Testis (tissue), 3 donors: ENCODE results near the gene ZNF263. TPM values are rescaled to one million over a fixed set of nuclear protein-coding genes. Genes with fewer than 3 reads are reported as not detected.

Experiments used
- DNase-seq: peaks from one replicate; pipeline ENCODE4 v3.0.0-alpha.2; 2019
- H3K27ac ChIP-seq, 2 donors: fragments of 200-600 bp; sonication (generic); one replicate each; pipeline ENCODE4 v1.5.1; 2019
- H3K27me3 ChIP-seq: fragments of 200-600 bp; sonication (generic); one replicate; pipeline ENCODE4 v1.5.1; 2019
- H3K36me3 ChIP-seq: fragments of 200-600 bp; sonication (generic); one replicate; pipeline ENCODE4 v1.5.1; 2017; ENCODE audit warnings: low read depth; ENCODE audit errors: missing control alignments
- H3K4me1 ChIP-seq: fragments of 200-600 bp; sonication (generic); one replicate; pipeline ENCODE4 v1.5.1; 2019
- H3K4me3 ChIP-seq, 2 donors: fragments of 200-600 bp; sonication (generic); one replicate each; pipeline ENCODE4 v1.5.1; 2017 to 2019
- H3K9me3 ChIP-seq: fragments of 200-600 bp; sonication (generic); one replicate; pipeline ENCODE4 v1.5.1; 2017
- POLR2A ChIP-seq: fragments of 450-650 bp; IDR thresholded peaks from one replicate; pipeline ENCODE4 v1.6.1; 2017; ENCODE audit warnings: antibody characterized with exemption, mild to moderate bottlenecking, moderate library complexity
- WGBS, 2 donors: methylation state at CpG; one replicate each; pipeline ENCODE4 v1.1.5; 2018; 5-methylcytosine and 5-hydroxymethylcytosine counted together
- intact Hi-C: fragments of 100-400 bp; cut with DNase I; formaldehyde crosslinking; loops from one replicate; pipeline ENCODE4 v1.15.1; 2023; ENCODE audit warnings: low total_unique reads
- polyA plus RNA-seq: library from polyadenylated mRNA; stranded (reverse); fragments of 350-450 nt; fragmentation: Illumina TruSeq; extraction: RNeasy Lipid Tissue Mini Kit (QIAGEN cat#74804); gene quantifications from one replicate; pipeline ENCODE4 v1.2.3, GENCODE V29; 2014; ENCODE audit warnings: low read depth, low replicate concordance; ENCODE audit not compliant: insufficient read depth
- total RNA-seq, 2 donors: library from RNA; depleted of rRNA; stranded (reverse); fragments of >200 nt; gene quantifications; one replicate each; pipeline ENCODE4 v1.2.3, GENCODE V29; 2016
- TF ChIP-seq, protein P1 (sequence below), 3 experiments: fragments of 450-650 bp in 2 of 3; fragments of 200-600 bp in 1 of 3; sonication (generic) in 1 of 3; IDR thresholded peaks; one replicate each; pipeline ENCODE4 v1.5.1; 2016 to 2019; ENCODE audit warnings: antibody characterized with exemption in 3 of 3, mild to moderate bottlenecking in 2 of 3, moderate library complexity in 1 of 3

Gene ZNF263
- total and polyA plus RNA-seq, 3 donors from 2014 or later, result 44.7 to 58.3 (median 47.3) TPM

DNA sequence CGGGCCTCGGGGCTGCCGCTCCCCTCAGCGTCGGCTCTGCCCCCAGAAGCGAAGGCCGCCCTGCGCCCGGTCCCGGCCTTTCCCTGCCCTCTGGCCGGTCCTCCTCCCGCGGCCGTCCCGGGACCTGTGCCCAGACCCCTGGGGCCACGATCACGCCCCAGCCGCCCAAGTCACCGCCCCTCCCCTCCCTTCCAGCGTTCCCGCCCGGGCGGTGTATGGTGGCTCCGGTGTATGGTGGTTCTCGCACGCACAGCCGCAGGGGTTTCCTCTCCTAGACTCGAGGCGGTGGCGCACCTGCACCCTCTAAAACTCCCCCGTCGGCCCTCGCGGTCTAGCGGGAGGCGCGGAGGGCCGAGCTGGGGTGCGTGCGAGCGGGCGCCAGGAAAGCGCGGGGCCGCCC lies 11.9 kb downstream of the ZNF263 start:
- Histone ChIP-seq H3K36me3 (no peaks in the 10 kb centered on the region), H3K27ac (peak overlapping the region in 1 of 2 donors; percentile 15), H3K9me3 (no peaks in the 10 kb centered on the region), H3K27me3 (no peaks in the 10 kb centered on the region), H3K4me3 (peak overlapping the region; percentile 16 to 40), H3K4me1 (no peaks in the 10 kb centered on the region)
- 33 to 57% methylated on average over 18 to 42 of the region's 45 CpGs for WGBS, 2 donors
- no peak for TF ChIP-seq POLR2A
- DNase-seq, result no peak
- intact Hi-C loops, result no loop called here

DNA sequence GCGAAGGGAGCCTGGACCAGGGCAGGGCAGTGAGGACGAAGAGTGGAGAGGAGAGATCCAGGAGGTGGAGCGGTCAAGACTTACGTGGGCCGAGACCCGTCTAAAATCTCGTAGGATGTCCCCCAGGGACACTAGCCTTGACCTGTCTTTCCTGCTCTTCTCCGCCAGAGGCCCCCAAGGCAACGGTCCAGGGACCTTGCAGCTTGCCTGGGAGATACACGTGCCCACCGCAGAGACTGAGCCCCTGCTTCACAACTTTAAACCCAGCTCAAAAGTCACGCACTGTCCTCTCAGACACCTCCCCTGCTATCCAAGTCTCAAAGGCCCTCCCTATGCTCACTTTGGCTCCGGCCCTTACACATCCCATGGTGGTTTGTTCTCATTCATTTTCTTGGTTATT lies 12.5 kb downstream of the ZNF263 start:
- WGBS, 2 donors, result 36 to 66% methylated on average over 13 of the region's 13 CpGs
- H3K4me1 ChIP-seq, result no peaks in the 10 kb centered on the region
- intact Hi-C loops, result no loop called here
- no peaks in the 10 kb centered on the region for H3K36me3 ChIP-seq
- peak overlapping the region; percentile 16 to 40 for H3K4me3 ChIP-seq
- TF ChIP-seq, protein P1, sequence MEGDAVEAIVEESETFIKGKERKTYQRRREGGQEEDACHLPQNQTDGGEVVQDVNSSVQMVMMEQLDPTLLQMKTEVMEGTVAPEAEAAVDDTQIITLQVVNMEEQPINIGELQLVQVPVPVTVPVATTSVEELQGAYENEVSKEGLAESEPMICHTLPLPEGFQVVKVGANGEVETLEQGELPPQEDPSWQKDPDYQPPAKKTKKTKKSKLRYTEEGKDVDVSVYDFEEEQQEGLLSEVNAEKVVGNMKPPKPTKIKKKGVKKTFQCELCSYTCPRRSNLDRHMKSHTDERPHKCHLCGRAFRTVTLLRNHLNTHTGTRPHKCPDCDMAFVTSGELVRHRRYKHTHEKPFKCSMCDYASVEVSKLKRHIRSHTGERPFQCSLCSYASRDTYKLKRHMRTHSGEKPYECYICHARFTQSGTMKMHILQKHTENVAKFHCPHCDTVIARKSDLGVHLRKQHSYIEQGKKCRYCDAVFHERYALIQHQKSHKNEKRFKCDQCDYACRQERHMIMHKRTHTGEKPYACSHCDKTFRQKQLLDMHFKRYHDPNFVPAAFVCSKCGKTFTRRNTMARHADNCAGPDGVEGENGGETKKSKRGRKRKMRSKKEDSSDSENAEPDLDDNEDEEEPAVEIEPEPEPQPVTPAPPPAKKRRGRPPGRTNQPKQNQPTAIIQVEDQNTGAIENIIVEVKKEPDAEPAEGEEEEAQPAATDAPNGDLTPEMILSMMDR (IDR thresholded peaks at IDR 0.05), result no peak
- no peak for TF ChIP-seq POLR2A
- H3K27ac ChIP-seq, result no peak overlapping the region
- no peaks in the 10 kb centered on the region for H3K27me3 ChIP-seq
- no peaks in the 10 kb centered on the region for H3K9me3 ChIP-seq
- DNase-seq, result no peak

- Histone ChIP-seq H3K4me1 (peaks cover 9% of the 10 kb centered on the region), H3K27ac (no peak overlapping the region), H3K36me3 (no peaks in the 10 kb centered on the region), H3K27me3 (no peaks in the 10 kb centered on the region), H3K9me3 (no peaks in the 10 kb centered on the region), H3K4me3 (peak overlapping the region; percentile 74 to 77)
- intact Hi-C loops, result no loop called here
- TF ChIP-seq POLR2A, result no peak
- TF ChIP-seq, protein P1 (IDR thresholded peaks at IDR 0.05), result no peak
- WGBS, 2 donors, result 40 to 64% methylated on average over 4 of the region's 4 CpGs
- no peak for DNase-seq
Measured at GRCh38 chr16:3304370-3304769, 21.1 kb downstream of the ZNF263 start.

DNA sequence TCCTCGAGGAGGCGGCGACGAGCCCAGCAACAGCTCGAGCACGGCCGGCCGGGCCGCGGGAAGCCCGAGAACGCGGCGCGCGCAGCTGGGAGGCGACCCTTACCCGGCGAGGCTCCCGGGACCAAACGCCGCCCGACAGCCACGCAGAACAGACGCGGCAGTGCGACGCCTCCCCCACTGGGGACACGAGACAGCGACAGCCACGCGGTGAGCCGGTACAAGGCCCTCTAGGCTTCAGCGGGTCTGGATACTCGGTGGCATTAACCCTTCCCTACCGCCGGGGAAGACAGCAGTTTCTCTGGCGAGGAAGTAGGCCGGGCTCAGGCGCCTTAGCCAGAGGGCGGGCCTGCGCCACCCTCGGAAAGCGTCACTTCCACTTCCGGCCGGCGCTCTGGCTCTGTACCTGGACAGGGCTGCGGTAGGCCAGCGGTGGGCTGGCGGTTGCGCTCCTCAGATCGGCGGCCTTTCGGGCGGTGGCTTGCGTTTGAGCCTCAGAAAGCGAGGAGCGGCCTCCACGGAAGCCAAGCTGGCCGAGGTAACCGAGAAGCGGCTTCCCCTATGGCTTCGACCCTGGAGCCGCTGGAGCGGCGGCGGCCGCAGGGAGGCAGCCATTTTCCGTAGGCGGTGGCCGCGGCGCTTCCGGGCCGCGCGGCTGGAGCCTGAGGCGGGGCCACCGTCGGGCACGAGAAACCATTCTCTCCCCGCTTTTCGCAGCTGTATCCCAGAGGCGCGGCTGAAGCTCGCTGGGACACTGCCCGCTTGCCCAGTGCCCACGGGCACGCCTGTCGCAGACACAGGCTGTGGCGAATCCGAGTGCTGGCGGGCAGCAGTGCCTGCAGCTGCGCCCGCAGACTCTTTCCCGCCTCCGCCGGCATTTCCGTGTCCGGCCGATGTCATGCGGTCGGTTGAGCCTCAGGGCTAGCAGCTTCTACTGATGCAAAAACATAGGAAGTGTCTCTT lies 22.1 kb downstream of the ZNF263 start, which contains the start of the genes TIGD7 and ZNF75A:
Gene TIGD7, minus strand, starts transcription at position 322 of the 960 bp plus-strand sequence. CDS start 4,816 bp downstream, outside the sequence.
Gene ZNF75A, plus strand, starts transcription at position 389 of the 960 bp plus-strand sequence. CDS start 2,932 bp downstream, outside the sequence.
- DNase-seq, result peak; percentile 94
- intact Hi-C loops, result no loop called here
- peak within 1 kb of the TSS; percentile 75 to 85 for H3K27ac ChIP-seq
- no peaks in the 10 kb centered on the region for H3K36me3 ChIP-seq
- H3K4me1 ChIP-seq, result peaks cover 9% of the 10 kb centered on the region
- H3K27me3 ChIP-seq, result no peaks in the 10 kb centered on the region
- TF ChIP-seq POLR2A, result peak; percentile 26
- TF ChIP-seq, protein P1 (IDR thresholded peaks at IDR 0.05), result peak in 1 of 3 experiments; percentile 6
- WGBS, 2 donors, result 0 to 1% methylated on average over 1 to 50 of the region's 103 CpGs
- H3K9me3 ChIP-seq, result no peaks in the 10 kb centered on the region
- peak within 1 kb of the TSS; percentile 74 to 77 for H3K4me3 ChIP-seq

GRCh38 chr16:3306078-3306477 lies 22.8 kb downstream of the ZNF263 start:
- Histone ChIP-seq H3K9me3 (no peaks in the 10 kb centered on the region), H3K27ac (peak overlapping the region; percentile 75 to 85), H3K4me1 (peaks cover 9% of the 10 kb centered on the region), H3K27me3 (no peaks in the 10 kb centered on the region), H3K36me3 (no peaks in the 10 kb centered on the region), H3K4me3 (peak overlapping the region; percentile 74 to 77)
- 41 to 47% methylated on average over 11 of the region's 11 CpGs for WGBS, 2 donors
- no peak for DNase-seq
- intact Hi-C loops, result no loop called here
- TF ChIP-seq, protein P1 (IDR thresholded peaks at IDR 0.05), result no peak
- no peak for TF ChIP-seq POLR2A
